Neural cell (in vitro differentiated cells): Measurements from ENCODE around the gene TBXA2R. TPM values are rescaled to one million over a fixed set of nuclear protein-coding genes. Genes with fewer than 3 reads are reported as not detected.

Experiments
- H2AFZ ChIP-seq: fragments of 200-600, 300-800 bp; sonication (generic), shearing (Covaris generic); 2 replicates; pipeline ENCODE4 v1.6.0; 2014; ENCODE audit warnings: low read depth, mild to moderate bottlenecking, antibody characterized with exemption, low read length, moderate library complexity
- H3F3A ChIP-seq: fragments of 200-600 bp; shearing (Covaris generic); 2 replicates; pipeline ENCODE4 v1.6.1; 2016; ENCODE audit warnings: mild to moderate bottlenecking, moderate library complexity, mixed read lengths, antibody characterized with exemption, low read length; ENCODE audit not compliant: insufficient read depth, poor library complexity, severe bottlenecking
- H3K27ac ChIP-seq: fragments of 200-600, 300-800 bp; sonication (generic), shearing (Covaris generic); 2 replicates; pipeline ENCODE4 v1.5.1; 2014; ENCODE audit warnings: mild to moderate bottlenecking, low read length, moderate library complexity
- H3K27me3 ChIP-seq: fragments of 300-800, 200-600 bp; sonication (generic), shearing (Covaris generic); 2 replicates; pipeline ENCODE4 v1.6.0; 2014; ENCODE audit warnings: mild to moderate bottlenecking, low read depth, low read length, moderate library complexity; ENCODE audit not compliant: insufficient read depth
- H3K36me3 ChIP-seq: fragments of 300-800, 200-600 bp; sonication (generic), shearing (Covaris generic); 2 replicates; pipeline ENCODE4 v1.5.1; 2014; ENCODE audit warnings: mild to moderate bottlenecking, antibody characterized with exemption, low read length, moderate library complexity; ENCODE audit not compliant: insufficient read depth
- H3K4me2 ChIP-seq: fragments of 300-800, 200-600 bp; sonication (generic), shearing (Covaris generic); 2 replicates; pipeline ENCODE4 v1.6.0; 2014; ENCODE audit warnings: mild to moderate bottlenecking, low read length
- H3K4me3 ChIP-seq: fragments of 300-800, 200-600 bp; sonication (generic), shearing (Covaris generic); 2 replicates; pipeline ENCODE4 v1.5.1; 2014; ENCODE audit warnings: mild to moderate bottlenecking, low read length, moderate library complexity
- H3K79me2 ChIP-seq: fragments of 200-600 bp; shearing (Covaris generic); replicated peaks from 2 replicates; pipeline ENCODE4 v1.6.0; 2014; ENCODE audit warnings: mild to moderate bottlenecking, low read length, moderate library complexity; ENCODE audit not compliant: insufficient read depth
- H3K9ac ChIP-seq: fragments of 300-800, 200-600 bp; sonication (generic), shearing (Covaris generic); 2 replicates; pipeline ENCODE4 v1.6.1; 2016; ENCODE audit warnings: mild to moderate bottlenecking, low read length, mixed read lengths
- H3K9me2 ChIP-seq: fragments of 200-600 bp; shearing (Covaris generic); 2 replicates; pipeline ENCODE4 v1.6.1; 2016; ENCODE audit warnings: mild to moderate bottlenecking, low read length, mixed read lengths; ENCODE audit not compliant: insufficient read depth
- H3K9me3 ChIP-seq: fragments of 200-600, 300-800 bp; sonication (generic), shearing (Covaris generic); 2 replicates; pipeline ENCODE4 v1.6.1; 2016; ENCODE audit warnings: mild to moderate bottlenecking, mixed run types, low read length, moderate library complexity, mixed read lengths
- H4K20me1 ChIP-seq: fragments of 200-600 bp; shearing (Covaris generic); 2 replicates; pipeline ENCODE4 v1.6.1; 2016; ENCODE audit warnings: mild to moderate bottlenecking, mixed run types; ENCODE audit not compliant: insufficient read depth
- EP300 ChIP-seq: fragments of 450-650 bp; conservative IDR thresholded peaks from 2 replicates; pipeline ENCODE4 v1.6.1; 2014; ENCODE audit warnings: antibody characterized with exemption, mild to moderate bottlenecking, moderate library complexity; ENCODE audit not compliant: poor library complexity, severe bottlenecking
- EZH2 ChIP-seq: fragments of 200-600, 300-800 bp; shearing (Covaris generic), sonication (generic); IDR thresholded peaks from 2 replicates; pipeline ENCODE4 v1.6.1; 2014; ENCODE audit warnings: antibody characterized with exemption, low read length, borderline replicate concordance, mild to moderate bottlenecking; ENCODE audit not compliant: insufficient read depth, poor library complexity, severe bottlenecking
- MXI1 ChIP-seq: fragments of 450-650 bp; conservative IDR thresholded peaks from 2 replicates; pipeline ENCODE4 v1.6.1; 2014; ENCODE audit warnings: antibody characterized with exemption, mild to moderate bottlenecking; ENCODE audit not compliant: poor library complexity, severe bottlenecking
- POLR2AphosphoS5 ChIP-seq: IDR thresholded peaks from 2 replicates; pipeline ENCODE4 v1.6.1; 2012
- RAD21 ChIP-seq: fragments of 450-650 bp; conservative IDR thresholded peaks from 2 replicates; pipeline ENCODE4 v1.6.1; 2014; ENCODE audit warnings: antibody characterized with exemption, mild to moderate bottlenecking, moderate library complexity
- SMC3 ChIP-seq: fragments of 450-650 bp; conservative IDR thresholded peaks from 2 replicates; pipeline ENCODE4 v1.6.1; 2014; ENCODE audit warnings: antibody characterized with exemption, mild to moderate bottlenecking, moderate library complexity; ENCODE audit not compliant: poor library complexity
- TAF1 ChIP-seq: IDR thresholded peaks from 2 replicates; pipeline ENCODE4 v1.6.1; 2012; ENCODE audit warnings: low read depth
- polyA plus RNA-seq: library from polyadenylated mRNA; depleted of rRNA; stranded (reverse); fragments of >200 nt; gene quantifications from 2 replicates; pipeline ENCODE4 v1.2.3, GENCODE V29; 2014
- TF ChIP-seq, protein P1 (sequence below): fragments of 450-650 bp; IDR thresholded peaks from 2 replicates; pipeline ENCODE4 v1.5.1; 2014; ENCODE audit warnings: antibody characterized with exemption, mild to moderate bottlenecking, moderate library complexity; ENCODE audit not compliant: poor library complexity, severe bottlenecking
- TF ChIP-seq, protein P2 (sequence below): IDR thresholded peaks from 2 replicates; pipeline ENCODE4 v1.6.1; 2012; ENCODE audit warnings: borderline replicate concordance

Gene TBXA2R
- polyA plus RNA-seq, 1 donor from 2014 or later = not detected

DNA sequence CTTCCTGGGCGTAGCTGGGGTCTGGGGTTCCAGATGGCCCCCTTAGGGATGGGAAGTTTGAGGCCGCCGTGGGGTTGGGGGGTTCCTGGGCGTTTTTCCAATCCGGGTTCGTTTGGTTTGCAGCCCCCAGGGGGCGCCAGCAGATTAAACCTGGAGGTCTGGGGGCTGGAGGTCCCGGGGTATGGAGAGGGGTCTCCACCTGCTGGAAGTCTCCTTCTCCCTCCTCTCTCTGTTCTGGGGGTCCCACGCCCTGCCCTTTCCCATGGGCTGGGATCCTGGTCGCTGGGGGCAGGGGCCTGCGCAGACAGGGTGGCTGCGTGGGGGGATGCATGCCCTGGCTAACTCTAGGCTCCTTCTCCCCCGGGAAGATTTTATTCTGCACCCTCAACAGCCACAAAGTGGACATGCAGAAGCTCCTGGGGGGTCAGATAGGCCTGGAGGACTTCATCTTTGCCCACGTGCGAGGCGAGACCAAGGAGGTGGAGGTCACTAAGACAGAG lies 20.5 kb downstream of the TBXA2R start:
- H3K9ac ChIP-seq = no peak overlapping the region
- H3K9me3 ChIP-seq = no peaks in the 10 kb centered on the region
- H3K36me3 ChIP-seq = no peaks in the 10 kb centered on the region
- H3K4me2 ChIP-seq = no peak overlapping the region
- TF ChIP-seq SMC3 = no peak
- no peak for TF ChIP-seq EZH2
- no peak for TF ChIP-seq MXI1
- TF ChIP-seq, protein P1, sequence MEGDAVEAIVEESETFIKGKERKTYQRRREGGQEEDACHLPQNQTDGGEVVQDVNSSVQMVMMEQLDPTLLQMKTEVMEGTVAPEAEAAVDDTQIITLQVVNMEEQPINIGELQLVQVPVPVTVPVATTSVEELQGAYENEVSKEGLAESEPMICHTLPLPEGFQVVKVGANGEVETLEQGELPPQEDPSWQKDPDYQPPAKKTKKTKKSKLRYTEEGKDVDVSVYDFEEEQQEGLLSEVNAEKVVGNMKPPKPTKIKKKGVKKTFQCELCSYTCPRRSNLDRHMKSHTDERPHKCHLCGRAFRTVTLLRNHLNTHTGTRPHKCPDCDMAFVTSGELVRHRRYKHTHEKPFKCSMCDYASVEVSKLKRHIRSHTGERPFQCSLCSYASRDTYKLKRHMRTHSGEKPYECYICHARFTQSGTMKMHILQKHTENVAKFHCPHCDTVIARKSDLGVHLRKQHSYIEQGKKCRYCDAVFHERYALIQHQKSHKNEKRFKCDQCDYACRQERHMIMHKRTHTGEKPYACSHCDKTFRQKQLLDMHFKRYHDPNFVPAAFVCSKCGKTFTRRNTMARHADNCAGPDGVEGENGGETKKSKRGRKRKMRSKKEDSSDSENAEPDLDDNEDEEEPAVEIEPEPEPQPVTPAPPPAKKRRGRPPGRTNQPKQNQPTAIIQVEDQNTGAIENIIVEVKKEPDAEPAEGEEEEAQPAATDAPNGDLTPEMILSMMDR = no peak
- TF ChIP-seq POLR2AphosphoS5 = no peak
- no peak for TF ChIP-seq EP300
- TF ChIP-seq TAF1 = no peak
- TF ChIP-seq, protein P2, sequence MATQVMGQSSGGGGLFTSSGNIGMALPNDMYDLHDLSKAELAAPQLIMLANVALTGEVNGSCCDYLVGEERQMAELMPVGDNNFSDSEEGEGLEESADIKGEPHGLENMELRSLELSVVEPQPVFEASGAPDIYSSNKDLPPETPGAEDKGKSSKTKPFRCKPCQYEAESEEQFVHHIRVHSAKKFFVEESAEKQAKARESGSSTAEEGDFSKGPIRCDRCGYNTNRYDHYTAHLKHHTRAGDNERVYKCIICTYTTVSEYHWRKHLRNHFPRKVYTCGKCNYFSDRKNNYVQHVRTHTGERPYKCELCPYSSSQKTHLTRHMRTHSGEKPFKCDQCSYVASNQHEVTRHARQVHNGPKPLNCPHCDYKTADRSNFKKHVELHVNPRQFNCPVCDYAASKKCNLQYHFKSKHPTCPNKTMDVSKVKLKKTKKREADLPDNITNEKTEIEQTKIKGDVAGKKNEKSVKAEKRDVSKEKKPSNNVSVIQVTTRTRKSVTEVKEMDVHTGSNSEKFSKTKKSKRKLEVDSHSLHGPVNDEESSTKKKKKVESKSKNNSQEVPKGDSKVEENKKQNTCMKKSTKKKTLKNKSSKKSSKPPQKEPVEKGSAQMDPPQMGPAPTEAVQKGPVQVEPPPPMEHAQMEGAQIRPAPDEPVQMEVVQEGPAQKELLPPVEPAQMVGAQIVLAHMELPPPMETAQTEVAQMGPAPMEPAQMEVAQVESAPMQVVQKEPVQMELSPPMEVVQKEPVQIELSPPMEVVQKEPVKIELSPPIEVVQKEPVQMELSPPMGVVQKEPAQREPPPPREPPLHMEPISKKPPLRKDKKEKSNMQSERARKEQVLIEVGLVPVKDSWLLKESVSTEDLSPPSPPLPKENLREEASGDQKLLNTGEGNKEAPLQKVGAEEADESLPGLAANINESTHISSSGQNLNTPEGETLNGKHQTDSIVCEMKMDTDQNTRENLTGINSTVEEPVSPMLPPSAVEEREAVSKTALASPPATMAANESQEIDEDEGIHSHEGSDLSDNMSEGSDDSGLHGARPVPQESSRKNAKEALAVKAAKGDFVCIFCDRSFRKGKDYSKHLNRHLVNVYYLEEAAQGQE = no peak
- TF ChIP-seq RAD21 = no peak
- no peaks in the 10 kb centered on the region for H4K20me1 ChIP-seq
- H3K79me2 ChIP-seq = no peaks in the 10 kb centered on the region
- H2AFZ ChIP-seq = no peak overlapping the region
- H3K27ac ChIP-seq = no peak overlapping the region
- no peaks in the 10 kb centered on the region for H3K9me2 ChIP-seq
- H3F3A ChIP-seq = no peaks in the 10 kb centered on the region
- peaks cover 21% of the 10 kb centered on the region for H3K27me3 ChIP-seq
- no peak overlapping the region for H3K4me3 ChIP-seq

DNA sequence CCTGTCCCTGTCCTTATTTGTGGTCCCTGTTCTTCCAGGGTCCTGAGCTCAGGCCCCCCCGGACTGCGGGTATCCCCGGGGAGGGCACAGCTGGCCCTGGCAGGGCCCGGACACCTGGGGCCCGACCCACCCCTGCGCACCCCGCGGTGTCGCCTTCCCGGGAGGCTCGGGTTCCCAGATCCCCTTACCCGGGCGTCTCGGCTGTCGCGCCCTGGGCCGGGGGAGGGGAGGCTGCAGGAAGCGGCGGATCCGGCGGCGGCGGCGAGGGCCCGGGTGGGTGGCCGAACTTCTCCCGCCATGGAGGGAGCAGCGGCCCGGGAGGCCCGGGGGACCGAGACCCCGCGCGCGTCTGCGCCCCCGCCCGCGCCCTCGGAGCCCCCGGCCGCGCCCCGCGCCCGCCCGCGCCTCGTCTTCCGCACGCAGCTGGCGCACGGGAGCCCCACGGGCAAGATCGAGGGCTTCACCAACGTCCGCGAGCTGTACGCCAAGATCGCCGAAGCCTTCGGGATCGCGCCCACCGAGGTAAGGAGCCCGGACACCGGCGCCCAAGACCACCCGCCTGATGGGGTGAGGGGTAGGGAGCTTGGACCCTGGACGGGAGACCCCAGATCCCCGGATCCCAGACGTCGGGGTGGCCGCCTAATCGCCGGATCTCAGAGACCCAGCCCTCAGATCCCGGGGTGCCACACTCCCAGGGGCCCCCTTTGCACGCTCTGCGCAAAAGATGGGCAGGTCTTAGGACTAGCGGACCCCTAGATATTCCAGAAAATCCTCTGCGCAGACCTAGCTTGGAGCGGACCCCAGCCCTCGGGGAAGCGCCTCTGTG lies 21.2 kb downstream of the TBXA2R start, which contains the start of gene GIPC3:
TSS of gene GIPC3 (plus strand) at position 178 of the 826 bp plus-strand sequence. CDS start at position 298, 120 bp downstream.
- Histone ChIP-seq H3F3A (no peaks in the 10 kb centered on the region), H3K9ac (no peak within 1 kb of the TSS), H4K20me1 (no peaks in the 10 kb centered on the region), H3K27ac (no peak within 1 kb of the TSS), H3K4me2 (no peak within 1 kb of the TSS), H3K79me2 (no peaks in the 10 kb centered on the region), H3K36me3 (no peaks in the 10 kb centered on the region), H3K27me3 (peaks cover 21% of the 10 kb centered on the region), H3K9me3 (no peaks in the 10 kb centered on the region), H3K4me3 (no peak within 1 kb of the TSS), H3K9me2 (no peaks in the 10 kb centered on the region), H2AFZ (no peak within 1 kb of the TSS)
- TF ChIP-seq SMC3 = no peak
- no peak for TF ChIP-seq EP300
- TF ChIP-seq MXI1 = no peak
- no peak for TF ChIP-seq TAF1
- no peak for TF ChIP-seq RAD21
- TF ChIP-seq, protein P1 = no peak
- TF ChIP-seq, protein P2 = no peak
- TF ChIP-seq EZH2 = no peak
